ENCODE results near the gene MORN5.

- TF ChIP-seq EP300 (IDR thresholded peaks at IDR 0.05) (no peak), POLR2AphosphoS5 (IDR thresholded peaks at IDR 0.05) (no peak)
Observed at GRCh38 chr9:122202111-122202510, 42.4 kb downstream of the MORN5 start.
